MM.1S (cell line): Measurements from ENCODE around the gene SLIT2.

Experiments
- DNase-seq: peaks from one replicate; pipeline ENCODE4 v3.0.0-alpha.2; 2015
- H2AFZ ChIP-seq: fragments of 300-600 bp; sonication (generic); 2 replicates; pipeline ENCODE4 v1.6.0; 2016; ENCODE audit warnings: antibody characterized with exemption, low read length
- H3F3A ChIP-seq: fragments of 300-600 bp; sonication (generic); 2 replicates; pipeline ENCODE4 v1.6.1; 2016; ENCODE audit warnings: mild to moderate bottlenecking, antibody characterized with exemption, low read length, moderate library complexity, mixed read lengths; ENCODE audit not compliant: insufficient read depth
- H3K27ac ChIP-seq: fragments of 300-600 bp; sonication (generic); 2 replicates; pipeline ENCODE4 v1.5.1; 2016; ENCODE audit warnings: mild to moderate bottlenecking, low read length
- H3K27me3 ChIP-seq: fragments of 300-600 bp; sonication (generic); replicated peaks from 2 replicates; pipeline ENCODE4 v1.6.0; 2016; ENCODE audit warnings: low read length; ENCODE audit not compliant: insufficient read depth
- H3K36me3 ChIP-seq: fragments of 300-600 bp; sonication (generic); replicated peaks from 2 replicates; pipeline ENCODE4 v1.6.1; 2016; ENCODE audit warnings: mild to moderate bottlenecking, low read length, mixed read lengths; ENCODE audit not compliant: insufficient read depth
- H3K4me1 ChIP-seq: fragments of 300-600 bp; sonication (generic); 2 replicates; pipeline ENCODE4 v1.6.1; 2016; ENCODE audit warnings: low read length, mixed read lengths
- H3K4me2 ChIP-seq: fragments of 300-600 bp; sonication (generic); 2 replicates; pipeline ENCODE4 v1.6.0; 2016; ENCODE audit warnings: low read depth, low read length
- H3K4me3 ChIP-seq: fragments of 300-600 bp; sonication (generic); 2 replicates; pipeline ENCODE4 v1.5.1; 2016; ENCODE audit warnings: low read length, mixed read lengths
- H3K79me2 ChIP-seq: fragments of 300-600 bp; sonication (generic); 2 replicates; pipeline ENCODE4 v1.6.1; 2016; ENCODE audit warnings: mixed run types, low read length, mixed read lengths
- H3K9ac ChIP-seq: fragments of 300-600 bp; sonication (generic); 2 replicates; pipeline ENCODE4 v1.6.1; 2016; ENCODE audit warnings: low read length, mixed read lengths
- H3K9me2 ChIP-seq: fragments of 300-600 bp; sonication (generic); replicated peaks from 2 replicates; pipeline ENCODE4 v1.6.1; 2016; ENCODE audit warnings: mild to moderate bottlenecking, low read length, mixed read lengths; ENCODE audit not compliant: insufficient read depth
- H3K9me3 ChIP-seq: fragments of 300-600 bp; sonication (generic); replicated peaks from 2 replicates; pipeline ENCODE4 v1.6.1; 2016; ENCODE audit warnings: mild to moderate bottlenecking, low read length, mixed read lengths; ENCODE audit not compliant: insufficient read depth
- H4K20me1 ChIP-seq: fragments of 300-600 bp; sonication (generic); 2 replicates; pipeline ENCODE4 v1.6.1; 2016; ENCODE audit warnings: mild to moderate bottlenecking, low read length, moderate library complexity, mixed read lengths; ENCODE audit not compliant: insufficient read depth
- CTCF ChIP-seq: fragments of 300-600 bp; sonication (generic); IDR thresholded peaks from 2 replicates; pipeline ENCODE4 v1.5.1; 2016; ENCODE audit warnings: antibody characterized with exemption, low read length, mixed read lengths
- EZH2 ChIP-seq: fragments of 300-600 bp; sonication (generic); optimal IDR thresholded peaks from 2 replicates; pipeline ENCODE3; 2017; ENCODE audit warnings: low read depth, mild to moderate bottlenecking, antibody characterized with exemption, low read length, mixed read lengths
- EZH2phosphoT487 ChIP-seq: fragments of 300-600 bp; sonication (generic); IDR thresholded peaks from 2 replicates; pipeline ENCODE4 v1.6.1; 2018; ENCODE audit warnings: antibody characterized with exemption, low read length

The SLIT2 gene

GRCh38 chr4:20217951-20218350 is 33.8 kb upstream of the SLIT2 start:
- H3K9me3 ChIP-seq, result no peaks in the 10 kb centered on the region
- no peak overlapping the region for H3K4me3 ChIP-seq
- H3F3A ChIP-seq, result no peaks in the 10 kb centered on the region
- H3K36me3 ChIP-seq, result no peaks in the 10 kb centered on the region
- no peak overlapping the region for H3K27ac ChIP-seq
- no peak for DNase-seq
- H3K27me3 ChIP-seq, result no peaks in the 10 kb centered on the region
- H4K20me1 ChIP-seq, result no peaks in the 10 kb centered on the region
- no peak overlapping the region for H3K4me2 ChIP-seq
- H3K79me2 ChIP-seq, result no peaks in the 10 kb centered on the region
- TF ChIP-seq EZH2phosphoT487 (no peak), CTCF (no peak), EZH2 (no peak)
- H3K4me1 ChIP-seq, result no peaks in the 10 kb centered on the region
- no peak overlapping the region for H2AFZ ChIP-seq
- no peaks in the 10 kb centered on the region for H3K9me2 ChIP-seq
- no peak overlapping the region for H3K9ac ChIP-seq

- Histone ChIP-seq H3F3A (no peaks in the 10 kb centered on the region), H3K4me3 (no peak overlapping the region), H3K4me1 (no peaks in the 10 kb centered on the region), H3K9me2 (0 out of 2 replicates have a peak, but pooled peaks cover 3% of the 10 kb centered on the region), H3K4me2 (no peak overlapping the region), H3K27me3 (no peaks in the 10 kb centered on the region), H3K36me3 (no peaks in the 10 kb centered on the region), H4K20me1 (no peaks in the 10 kb centered on the region), H3K79me2 (no peaks in the 10 kb centered on the region), H3K9ac (no peak overlapping the region), H2AFZ (no peak overlapping the region), H3K27ac (no peak overlapping the region), H3K9me3 (no peaks in the 10 kb centered on the region)
- no peak for DNase-seq
- TF ChIP-seq CTCF, result no peak
- TF ChIP-seq EZH2phosphoT487, result no peak
- no peak for TF ChIP-seq EZH2
These were observed 32.2 kb upstream of the SLIT2 start for GRCh38 chr4:20219521-20219920.

- TF ChIP-seq EZH2phosphoT487 (no peak), EZH2 (no peak), CTCF (no peak)
- no peaks in the 10 kb centered on the region for H3K4me1 ChIP-seq
- H3K4me2 ChIP-seq, result no peak overlapping the region
These were observed 13.7 kb upstream of the SLIT2 start for GRCh38 chr4:20237894-20238537.

More at GRCh38 chr4:20237894-20238537, 13.7 kb upstream of the SLIT2 start:
- H3F3A ChIP-seq, result no peaks in the 10 kb centered on the region
- H3K9me3 ChIP-seq, result no peaks in the 10 kb centered on the region
- H2AFZ ChIP-seq, result no peak overlapping the region
- H3K27me3 ChIP-seq, result no peaks in the 10 kb centered on the region
- no peaks in the 10 kb centered on the region for H3K9me2 ChIP-seq
- H3K9ac ChIP-seq, result no peak overlapping the region
- no peaks in the 10 kb centered on the region for H3K79me2 ChIP-seq
- H3K27ac ChIP-seq, result no peak overlapping the region
- no peaks in the 10 kb centered on the region for H4K20me1 ChIP-seq
- no peak overlapping the region for H3K4me3 ChIP-seq
- H3K36me3 ChIP-seq, result no peaks in the 10 kb centered on the region
- DNase-seq, result no peak
